GM19455 (cell line): Measurements from ENCODE around the gene PARP15.
"Not testable (repeated sequence)": the region's sequence is repeated elsewhere in the genome, so short reads cannot be mapped to it uniquely, and the experiment has no call there.

Experiments
- ATAC-seq: cut with Tn5 transposase; IDR thresholded peaks from one replicate; pipeline ENCODE4 v1.9.1; 2021; ENCODE audit not compliant: unreplicated experiment

The PARP15 gene

DNA sequence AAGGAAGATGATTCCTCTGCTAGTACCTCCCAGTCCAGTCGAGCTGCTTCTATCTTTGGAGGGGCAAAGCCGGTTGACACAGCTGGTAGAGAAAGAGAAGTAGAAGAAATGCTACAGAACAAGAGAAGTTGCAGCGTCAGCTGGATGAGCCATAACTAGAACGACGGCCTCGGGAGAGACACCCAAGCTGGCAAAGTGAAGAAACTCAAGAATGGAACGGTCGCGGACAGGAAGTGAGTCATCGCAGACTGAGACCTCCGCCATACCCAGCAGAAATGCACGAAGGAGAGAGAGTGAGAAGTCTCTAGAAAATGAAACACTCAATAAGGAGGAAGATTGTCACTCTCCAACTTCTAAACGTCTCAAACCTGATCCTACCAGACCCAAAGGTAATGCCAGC is 84.2 kb downstream of the PARP15 start:
- ATAC-seq: no peak

DNA sequence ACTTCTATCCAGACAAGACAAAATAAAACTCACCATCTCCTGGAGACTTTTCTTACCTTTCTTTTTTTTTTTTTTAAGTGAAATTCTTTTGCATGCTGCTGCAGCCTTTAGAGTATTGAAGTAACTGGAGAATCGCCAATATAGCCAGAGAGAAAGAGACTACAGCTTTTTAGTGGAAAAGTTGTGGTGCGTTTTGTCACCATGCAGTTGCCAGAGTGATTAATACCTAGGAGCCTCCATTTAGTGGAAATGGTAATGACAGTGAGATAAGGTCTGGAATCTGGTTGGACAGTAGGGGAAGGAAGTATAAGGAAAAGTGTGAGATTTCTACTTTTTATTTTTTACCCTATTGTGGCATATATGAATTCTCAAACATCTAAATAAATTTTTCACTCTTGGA is 85.1 kb downstream of the PARP15 start:
- no peak for ATAC-seq

DNA sequence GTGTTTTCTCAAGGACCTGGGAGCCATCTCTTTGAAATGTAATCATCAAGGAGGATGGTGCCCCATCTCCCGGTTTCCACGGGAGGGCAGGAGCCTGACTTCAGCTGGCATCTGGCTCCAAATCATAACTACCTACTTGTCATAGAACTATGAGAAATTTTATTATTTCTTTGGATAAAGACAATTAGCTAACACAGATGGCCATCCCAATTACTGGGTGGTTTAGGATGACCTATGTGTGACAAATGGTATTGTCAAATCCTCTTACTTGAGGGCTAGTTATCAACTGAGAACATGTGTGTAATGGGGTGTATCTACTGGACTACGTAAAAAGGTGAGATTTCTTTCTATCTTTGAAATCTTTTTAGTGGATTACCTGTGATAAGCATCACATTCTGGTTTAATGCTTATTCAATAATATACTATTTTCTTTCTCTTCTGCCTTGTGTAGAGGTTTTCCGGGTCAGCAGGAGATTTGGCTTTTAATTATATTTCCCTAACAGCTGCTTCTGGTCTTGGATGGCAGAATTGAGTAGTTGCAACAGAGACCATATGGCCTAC is 87.9 kb downstream of the PARP15 start:
- ATAC-seq: no peak

DNA sequence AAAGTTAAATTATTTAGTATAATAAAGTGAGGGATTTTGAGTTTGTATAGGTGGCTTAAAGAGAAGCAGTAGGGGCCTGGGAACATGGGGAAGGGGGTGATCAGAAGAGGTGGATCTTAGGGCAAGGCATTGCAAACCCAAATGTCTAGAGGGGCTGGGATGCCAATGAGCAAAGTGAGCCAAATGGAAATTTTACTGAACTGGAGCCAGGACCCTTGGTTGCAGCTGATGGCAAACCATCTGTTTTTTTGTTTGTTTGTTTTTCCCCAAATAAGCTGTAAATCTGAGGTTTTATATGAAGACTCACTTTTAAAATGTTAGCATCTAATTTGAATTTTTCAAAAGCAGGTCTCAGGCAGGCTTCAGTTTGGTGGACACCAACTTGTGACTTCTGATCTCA is 88.4 kb downstream of the PARP15 start:
- ATAC-seq: no peak

DNA sequence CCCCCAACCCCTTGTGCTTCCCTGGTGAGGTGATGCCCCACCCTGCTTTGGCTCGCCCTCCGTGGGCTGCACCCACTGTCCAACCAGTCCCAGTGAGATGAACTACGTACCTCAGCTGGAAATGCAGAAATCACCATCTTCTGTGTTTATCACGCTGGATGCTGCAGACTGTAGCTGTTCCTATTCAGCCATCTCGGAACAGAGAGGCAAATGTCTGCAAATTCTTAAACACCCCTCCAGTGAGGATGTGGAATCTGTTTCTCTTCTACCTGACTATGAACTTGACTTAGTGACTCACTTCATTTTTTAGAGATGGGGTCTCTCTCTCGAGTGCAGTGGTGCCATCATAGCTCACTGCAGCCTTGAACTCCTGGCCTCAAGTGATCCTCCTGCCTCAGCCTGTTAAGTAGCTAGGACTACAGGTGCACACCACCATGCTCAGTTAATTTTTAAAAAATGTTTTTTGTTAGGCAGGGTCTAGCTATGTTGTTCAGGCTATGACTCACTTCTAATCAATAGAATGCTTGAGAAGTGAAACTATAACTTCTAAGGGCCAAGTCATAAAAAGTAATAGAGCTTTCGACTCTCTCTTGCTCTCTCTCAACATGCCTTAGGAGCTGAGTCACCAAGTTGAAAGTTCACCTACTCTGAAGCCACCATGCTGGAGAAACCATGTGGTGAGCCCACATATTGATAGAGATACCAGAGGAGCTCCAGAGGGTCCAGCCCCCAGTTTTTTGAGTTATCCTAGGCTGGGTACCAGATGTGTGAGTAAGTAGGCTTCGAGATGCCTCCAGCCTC is 91.7 kb downstream of the PARP15 start:
- peak; percentile 75 for ATAC-seq

DNA sequence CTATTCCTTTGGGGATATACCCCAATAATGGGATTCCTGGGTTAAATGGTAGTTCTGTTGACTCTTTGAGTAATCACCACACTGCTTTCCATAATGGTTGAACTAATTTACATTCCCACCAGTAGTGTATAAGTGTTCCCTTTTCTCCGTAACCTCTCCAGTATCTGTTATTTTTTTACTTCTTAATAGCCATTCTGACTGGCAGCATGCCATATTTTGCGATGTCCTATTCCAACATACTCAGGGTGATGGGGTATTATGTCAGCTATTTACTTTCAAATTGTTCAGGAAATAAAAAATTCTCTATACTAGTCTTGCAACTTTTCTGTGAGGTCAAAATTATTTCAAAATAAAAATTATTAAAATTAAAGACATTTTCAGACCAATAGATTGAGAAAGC is 94.1 kb downstream of the PARP15 start:
- ATAC-seq: no peak

DNA sequence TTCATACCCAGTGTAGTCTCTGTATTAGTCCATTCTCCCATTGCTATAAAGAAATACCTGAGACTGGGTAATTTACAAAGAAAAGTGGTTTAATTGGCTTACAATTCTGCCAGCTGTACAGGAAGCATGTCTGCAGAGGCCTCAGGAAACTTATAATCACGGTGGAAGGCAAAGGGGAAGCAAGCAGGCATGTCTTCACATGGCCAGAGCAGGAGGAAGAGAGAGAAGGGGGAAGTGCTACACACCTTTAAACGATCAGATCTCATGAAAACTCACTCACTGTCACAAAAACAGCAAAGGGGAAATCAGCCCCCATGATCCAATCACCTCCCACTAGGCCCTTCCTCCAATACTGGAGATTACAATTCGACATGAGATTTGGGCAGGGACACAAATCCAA is 96.9 kb downstream of the PARP15 start:
- no peak for ATAC-seq

DNA sequence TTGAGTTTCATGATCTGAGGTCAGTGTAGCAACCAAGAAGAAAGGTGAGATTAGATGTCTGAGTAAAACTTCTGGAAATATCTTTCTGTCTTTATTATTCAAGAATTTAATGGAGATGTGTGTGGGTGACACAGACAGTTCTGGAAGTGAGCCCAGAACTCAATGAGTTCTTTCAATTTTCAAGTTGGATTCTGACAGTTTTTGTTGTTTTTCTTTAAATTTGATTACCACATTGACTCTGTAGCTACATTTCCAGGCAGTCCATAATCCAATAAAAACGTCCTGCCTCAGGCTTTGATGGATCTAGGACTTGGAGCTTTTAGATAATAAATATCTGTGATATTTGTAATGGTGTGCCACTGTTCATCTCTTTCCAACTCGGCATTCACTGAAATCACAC is 99.3 kb downstream of the PARP15 start:
- no peak for ATAC-seq

DNA sequence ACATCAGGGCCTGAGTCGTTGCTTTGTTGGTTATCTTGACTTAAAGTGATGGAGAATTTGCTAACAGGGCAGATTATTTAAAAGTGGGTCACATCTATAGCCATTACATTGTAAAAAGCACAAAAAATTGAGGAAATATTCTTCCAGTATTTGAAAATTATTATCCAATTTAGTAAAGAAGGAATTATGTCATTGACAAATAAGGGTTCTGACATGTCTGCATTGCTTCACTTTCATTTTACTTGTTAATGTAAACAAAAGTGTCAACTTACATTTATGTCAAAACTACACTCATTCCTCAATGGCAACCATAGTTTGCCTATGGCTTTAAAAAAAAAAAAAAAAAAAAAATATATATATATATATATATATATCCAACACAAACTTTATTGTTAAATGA is 99.8 kb downstream of the PARP15 start:
- no peak for ATAC-seq

DNA sequence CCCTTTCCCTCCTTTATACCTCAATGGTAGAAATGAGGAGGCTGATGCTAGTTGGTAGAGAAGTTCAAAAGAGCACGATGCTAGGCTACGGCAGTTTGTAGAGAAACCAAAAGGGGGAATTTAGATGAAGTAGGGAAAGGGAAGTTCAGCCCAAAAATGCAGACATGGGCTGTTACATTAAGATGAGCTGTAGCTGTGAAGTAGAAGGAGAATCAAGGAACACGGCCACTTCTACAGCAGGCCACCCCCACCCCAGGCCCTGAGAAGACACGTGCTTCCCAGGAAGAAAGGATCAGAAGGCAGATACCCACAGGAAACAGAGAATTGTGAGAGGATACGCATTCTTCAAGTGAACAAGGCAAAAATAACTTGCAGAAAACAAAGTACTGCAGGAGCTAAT is 101.1 kb downstream of the PARP15 start:
- no peak for ATAC-seq

DNA sequence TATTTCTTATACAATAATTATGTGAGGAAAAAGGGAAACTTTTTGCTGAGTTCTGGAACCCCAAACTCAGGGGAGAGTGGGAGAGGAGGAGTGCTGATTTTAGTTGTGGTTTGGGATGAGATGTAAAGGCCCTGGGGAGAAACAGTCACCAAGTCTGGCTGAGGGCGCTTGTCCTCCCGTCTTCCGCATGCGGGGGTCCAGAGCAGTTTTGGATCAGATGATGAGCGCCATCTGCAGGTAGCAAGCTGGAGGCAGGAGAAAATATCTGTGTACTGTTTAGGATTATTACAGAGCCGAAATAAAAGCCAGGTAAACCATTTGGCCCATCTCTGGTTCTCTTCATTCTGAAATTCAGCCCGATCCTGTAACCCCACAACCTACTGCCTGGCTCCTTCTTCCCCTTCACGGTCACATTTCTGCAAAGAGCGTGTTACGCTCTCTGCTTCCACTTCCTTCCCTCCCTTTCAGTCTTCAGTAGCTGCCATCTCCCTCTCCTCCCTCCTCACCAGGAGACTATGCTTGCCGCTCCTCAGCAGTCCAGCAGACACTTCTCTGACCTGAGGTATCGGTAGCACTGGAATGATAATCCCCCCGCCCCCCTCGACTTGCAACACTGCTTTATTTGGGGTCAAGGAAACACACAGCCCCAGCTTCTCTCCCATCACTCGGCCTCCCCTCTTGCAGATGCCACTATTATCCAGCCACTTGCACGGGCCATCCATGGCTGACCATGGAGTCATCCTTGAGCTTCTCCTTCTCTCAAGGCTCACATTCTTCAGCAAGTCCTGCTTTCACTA is 101.8 kb downstream of the PARP15 start:
- ATAC-seq: peak; percentile 49

DNA sequence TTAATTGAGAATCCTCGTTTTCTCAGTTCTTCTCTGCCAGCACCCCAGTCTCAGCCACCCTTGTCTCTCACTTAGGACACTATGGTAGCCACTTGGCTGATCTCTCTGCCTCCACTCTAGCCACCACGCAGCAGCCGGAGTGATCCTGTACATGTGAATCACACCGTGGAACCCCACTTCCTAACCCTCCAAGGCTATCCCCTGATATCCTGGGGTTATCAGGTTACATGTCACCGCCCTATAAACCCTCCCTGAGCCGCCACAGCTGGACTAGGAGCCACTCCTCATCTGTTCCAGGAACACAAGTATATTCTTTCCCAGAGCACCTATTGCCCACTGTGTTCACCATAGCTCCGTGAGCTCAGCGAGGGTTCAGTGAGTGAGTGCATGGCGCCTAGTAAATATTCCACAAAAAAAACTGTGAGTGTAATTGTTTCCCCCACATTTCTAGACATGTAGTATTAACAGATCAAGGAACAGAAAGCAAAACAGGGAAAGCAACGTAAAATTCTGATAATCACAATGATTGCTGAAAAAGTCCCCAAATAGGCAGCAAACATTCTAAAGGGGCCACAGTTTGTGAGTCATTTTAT is 102.5 kb downstream of the PARP15 start:
- ATAC-seq: no peak

DNA sequence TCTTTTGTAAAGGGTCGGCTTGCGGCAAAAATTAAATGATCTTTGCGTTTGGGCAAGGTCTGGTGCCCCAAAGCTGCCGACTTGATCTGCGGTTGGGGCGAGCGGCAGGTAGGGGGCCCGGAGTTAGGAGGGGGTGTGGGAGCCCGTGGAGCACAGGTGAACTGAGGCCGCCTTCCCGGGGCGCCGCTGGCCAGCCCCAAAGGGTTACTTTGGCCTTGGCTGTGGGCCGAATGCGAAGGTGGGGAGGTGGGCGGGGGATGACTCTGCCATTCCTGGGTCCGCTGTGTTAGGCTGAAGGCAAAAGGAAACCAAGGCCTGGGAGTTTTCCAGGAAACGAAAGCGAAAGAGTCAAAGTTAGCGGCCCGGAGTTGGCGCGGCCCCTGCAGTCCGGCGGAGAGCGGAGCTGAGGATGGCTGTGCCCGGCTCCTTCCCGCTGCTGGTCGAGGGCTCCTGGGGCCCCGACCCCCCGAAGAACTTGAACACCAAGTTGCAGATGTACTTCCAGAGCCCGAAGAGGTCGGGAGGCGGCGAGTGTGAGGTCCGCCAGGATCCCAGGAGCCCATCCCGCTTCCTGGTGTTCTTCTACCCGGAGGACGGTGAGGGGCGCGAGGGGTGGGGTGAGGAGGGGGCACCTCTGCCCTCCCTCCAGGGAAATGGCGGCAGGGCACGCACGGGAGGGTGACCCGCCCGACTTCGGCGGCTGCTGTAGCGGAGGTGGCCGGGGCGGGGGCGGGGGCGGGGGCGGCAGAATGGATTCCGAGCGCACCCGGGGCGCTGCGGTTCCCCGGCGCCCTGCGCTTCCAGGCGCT is 103.2 kb downstream of the PARP15 start, which contains the start of gene PARP14:
Gene PARP14 (plus strand): TSS at position 365 of the 809 bp plus-strand sequence. CDS start 45 bp downstream, at position 410.
- ATAC-seq: peak; percentile 51

DNA sequence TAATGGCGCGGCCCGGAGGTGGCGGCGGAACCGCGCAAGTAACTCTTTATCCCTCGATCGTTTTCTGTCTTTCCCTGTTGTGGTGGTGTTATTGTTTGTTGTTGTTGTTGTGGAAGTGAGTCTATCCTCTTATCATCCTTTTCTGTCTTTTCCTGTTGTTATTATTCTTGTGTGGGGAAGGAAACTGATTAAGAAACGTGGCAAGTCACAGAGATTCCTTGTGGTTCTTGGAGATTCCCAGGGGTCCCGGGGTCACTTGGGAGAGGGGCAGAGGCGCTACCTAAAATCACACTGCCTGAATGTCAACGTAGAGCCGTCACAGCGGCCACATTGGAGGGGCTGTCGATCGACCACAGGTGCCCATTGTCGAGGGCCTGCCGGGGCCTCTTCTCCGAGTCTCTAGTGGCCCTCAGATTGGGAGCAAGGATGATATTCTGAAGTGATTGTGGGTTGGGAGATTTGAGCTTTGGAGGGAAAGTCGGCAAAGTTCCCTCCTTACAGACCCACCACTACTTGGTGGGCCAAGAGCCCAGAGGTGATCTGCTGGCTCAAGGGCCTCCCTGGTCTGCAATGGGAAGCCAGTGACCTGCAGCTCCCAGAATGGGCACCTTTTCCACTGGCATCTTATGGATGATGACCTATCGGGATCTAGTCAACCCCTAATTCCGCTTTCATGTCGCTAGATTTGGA is 104.0 kb downstream of the PARP15 start:
- ATAC-seq: no peak

DNA sequence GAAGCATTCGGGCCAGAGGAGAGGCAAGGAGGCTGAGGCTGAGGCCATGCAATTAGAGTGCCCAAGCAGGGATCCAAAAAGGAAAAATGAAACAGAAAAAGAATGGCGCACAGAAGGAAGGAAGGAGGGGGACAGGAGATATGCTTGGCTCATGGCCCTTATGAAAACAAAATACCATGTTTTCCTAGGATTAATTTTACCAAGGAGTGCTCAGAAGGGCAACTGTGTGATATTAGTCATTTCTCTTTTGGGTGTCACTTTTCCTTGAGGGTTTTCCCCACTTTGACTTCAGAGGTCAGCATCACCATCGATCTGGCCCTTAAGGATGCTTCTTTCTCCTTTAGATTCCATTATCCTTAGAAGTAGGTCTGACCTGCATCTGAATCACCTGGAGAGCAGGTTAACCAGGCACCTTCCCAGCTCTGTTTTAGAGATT is 104.5 kb downstream of the PARP15 start:
- no peak for ATAC-seq

DNA sequence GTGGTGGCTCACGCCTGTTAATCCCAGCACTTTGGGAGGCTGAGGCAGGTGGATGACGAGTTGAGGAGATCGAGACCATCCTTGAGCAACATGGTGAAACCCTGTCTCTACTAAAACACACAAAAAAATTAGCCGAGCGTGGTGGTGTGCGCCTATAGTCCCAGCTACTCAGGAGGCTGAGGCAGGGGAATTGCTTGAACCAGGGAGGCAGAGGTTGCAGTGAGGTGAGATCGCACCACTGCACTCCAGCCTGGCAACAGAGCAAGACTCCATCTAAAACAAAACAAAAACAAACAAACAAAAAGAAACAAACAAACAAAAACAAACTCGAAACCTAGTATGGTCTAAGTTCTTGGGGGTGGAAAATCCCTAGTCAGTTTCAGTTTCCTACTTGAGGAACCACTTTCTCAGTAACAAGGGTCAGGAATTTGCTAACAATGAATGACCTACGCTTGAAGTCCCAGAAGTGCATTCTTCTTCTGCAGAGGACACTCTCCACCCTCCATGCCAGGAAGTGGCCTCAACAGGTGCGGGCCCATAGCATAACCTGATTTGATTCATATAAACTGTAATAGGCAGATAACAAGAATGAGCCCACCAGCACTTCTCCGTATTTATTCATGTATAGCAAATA is 105.4 kb downstream of the PARP15 start:
- ATAC-seq: not testable (repeated sequence)

DNA sequence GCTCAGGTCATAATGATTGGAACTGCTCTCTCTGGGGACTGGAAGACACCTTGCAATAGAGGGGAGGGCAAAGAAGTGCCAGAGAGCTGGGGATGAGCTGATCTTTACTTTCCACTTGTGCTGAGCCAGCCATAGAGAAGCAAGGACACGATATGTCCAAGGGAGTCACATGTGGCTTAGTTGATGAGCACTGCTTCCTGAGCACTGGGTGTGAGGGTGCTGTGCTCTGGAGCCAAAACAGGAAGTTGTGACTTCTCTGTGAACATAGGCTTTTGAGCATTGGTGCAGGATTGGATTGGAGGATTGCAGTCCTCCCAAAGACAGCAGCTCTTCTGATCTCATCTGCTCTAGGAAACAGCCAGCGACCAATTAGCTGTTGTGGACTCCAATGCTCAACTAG is 109.8 kb downstream of the PARP15 start:
- ATAC-seq: no peak
